NB4 (cell line): ENCODE measurements around the gene RIPK3.
A peak's percentile ranks its signal among the peaks of the same experiment; 100 is the strongest.

ENCODE experiments used
- DNase-seq: peaks from one replicate; pipeline ENCODE4 v3.0.0; 2010; ENCODE audit warnings: low read depth
- H3K4me3 ChIP-seq: one replicate; pipeline ENCODE4 v1.5.1; 2011; ENCODE audit warnings: mild to moderate bottlenecking, low read depth, low read length, moderate library complexity
- MYC ChIP-seq: IDR thresholded peaks from 2 replicates; pipeline ENCODE4 v1.6.1; 2011; ENCODE audit warnings: low read depth, low read length
- POLR2A ChIP-seq: IDR thresholded peaks from 2 replicates; pipeline ENCODE4 v1.6.1; 2011; ENCODE audit warnings: mild to moderate bottlenecking; ENCODE audit not compliant: insufficient read length; ENCODE audit errors: extremely low read depth
- TF ChIP-seq, protein P1 (sequence below): IDR thresholded peaks from 2 replicates; pipeline ENCODE4 v1.6.1; 2011; ENCODE audit warnings: low read depth, low read length
- TF ChIP-seq, protein P2 (sequence below): IDR thresholded peaks from one replicate; pipeline ENCODE4 v1.5.1; 2012; ENCODE audit warnings: low read depth, low read length

The RIPK3 gene

DNA sequence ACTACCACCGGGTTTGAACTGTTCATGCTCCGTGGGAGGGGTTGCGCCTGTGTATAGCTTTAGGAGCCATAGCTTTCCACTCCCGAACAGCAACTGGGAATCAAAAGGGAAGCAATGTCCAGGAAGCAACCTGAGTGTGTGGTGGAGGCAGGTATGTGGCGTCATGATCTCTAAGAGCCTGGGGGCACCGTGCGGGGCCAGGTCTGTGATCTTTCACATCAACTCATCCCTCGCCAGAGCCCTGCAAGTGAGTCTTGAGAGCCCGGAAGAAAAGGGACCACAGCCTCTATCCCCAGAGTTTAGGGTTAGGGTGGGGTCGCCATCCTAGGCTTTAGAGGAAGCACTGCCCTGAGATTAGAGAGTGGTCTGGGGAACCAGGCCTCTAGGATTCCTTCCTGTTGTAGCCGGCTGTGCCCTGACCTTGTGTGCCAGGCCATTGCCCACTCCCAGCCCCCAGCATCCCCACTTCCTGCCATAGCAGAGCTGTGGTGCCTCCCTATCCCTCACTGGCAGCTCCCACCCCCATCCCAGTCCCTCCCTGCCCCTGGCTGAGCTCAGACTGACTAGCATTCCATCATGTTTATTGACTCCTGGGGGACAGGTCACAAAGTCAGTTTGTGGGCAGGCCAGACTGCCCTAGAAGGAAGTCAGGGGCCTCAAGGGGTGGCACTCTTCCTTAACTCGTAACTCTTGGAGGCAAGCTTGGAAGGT lies 4.2 kb downstream of the RIPK3 start:
- no peak overlapping the region for H3K4me3 ChIP-seq
- TF ChIP-seq, protein P1, sequence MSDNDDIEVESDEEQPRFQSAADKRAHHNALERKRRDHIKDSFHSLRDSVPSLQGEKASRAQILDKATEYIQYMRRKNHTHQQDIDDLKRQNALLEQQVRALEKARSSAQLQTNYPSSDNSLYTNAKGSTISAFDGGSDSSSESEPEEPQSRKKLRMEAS, result no peak
- TF ChIP-seq POLR2A (no peak), MYC (no peak)
- TF ChIP-seq, protein P2, sequence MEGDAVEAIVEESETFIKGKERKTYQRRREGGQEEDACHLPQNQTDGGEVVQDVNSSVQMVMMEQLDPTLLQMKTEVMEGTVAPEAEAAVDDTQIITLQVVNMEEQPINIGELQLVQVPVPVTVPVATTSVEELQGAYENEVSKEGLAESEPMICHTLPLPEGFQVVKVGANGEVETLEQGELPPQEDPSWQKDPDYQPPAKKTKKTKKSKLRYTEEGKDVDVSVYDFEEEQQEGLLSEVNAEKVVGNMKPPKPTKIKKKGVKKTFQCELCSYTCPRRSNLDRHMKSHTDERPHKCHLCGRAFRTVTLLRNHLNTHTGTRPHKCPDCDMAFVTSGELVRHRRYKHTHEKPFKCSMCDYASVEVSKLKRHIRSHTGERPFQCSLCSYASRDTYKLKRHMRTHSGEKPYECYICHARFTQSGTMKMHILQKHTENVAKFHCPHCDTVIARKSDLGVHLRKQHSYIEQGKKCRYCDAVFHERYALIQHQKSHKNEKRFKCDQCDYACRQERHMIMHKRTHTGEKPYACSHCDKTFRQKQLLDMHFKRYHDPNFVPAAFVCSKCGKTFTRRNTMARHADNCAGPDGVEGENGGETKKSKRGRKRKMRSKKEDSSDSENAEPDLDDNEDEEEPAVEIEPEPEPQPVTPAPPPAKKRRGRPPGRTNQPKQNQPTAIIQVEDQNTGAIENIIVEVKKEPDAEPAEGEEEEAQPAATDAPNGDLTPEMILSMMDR, result no peak
- peak; percentile 49 for DNase-seq

DNA sequence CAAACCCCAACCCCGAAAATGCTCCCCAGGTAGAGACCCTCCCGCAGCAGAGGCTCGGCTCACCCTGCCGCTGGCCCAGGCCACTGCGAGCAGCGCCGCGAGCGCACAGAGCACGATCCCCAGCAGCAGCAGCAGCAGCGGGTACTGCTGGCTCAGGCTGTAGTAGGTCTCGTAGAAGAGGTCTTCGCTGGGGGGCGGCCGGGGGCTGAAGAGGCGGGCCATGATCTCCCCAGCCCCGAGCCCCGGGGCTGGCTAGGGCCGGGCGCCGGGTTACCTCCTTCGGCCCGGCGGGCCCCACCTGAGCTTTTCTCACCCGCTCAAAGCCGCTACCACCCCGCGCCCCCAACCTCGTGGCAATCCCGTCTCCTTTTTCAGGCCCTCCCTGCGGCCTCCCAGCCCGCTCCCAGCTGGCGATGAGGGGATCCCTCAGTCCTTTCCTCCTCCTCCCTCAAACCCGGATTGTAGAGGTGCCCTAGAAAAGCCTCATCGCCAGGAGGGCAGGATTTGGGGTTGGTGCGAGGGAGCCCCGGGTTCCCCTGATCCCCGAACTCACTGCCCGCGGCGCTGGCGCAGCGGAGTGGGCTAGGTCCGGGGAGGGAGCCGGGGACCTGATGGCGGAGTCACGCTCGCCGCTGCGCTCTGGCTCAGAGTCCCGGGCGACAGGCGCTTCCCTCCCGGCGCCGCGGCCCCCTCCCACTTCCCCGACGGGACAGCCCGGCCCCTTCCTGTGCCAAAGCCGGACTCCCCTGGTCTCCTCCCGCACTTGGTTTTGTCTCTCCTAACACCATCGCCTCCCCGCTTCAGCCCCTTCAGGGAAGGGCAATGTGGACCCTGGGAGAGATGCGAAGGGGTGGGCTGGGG lies 5.1 kb downstream of the RIPK3 start, which contains the start of gene ADCY4:
TSS of gene ADCY4 (minus strand) at position 641 of the 861 bp plus-strand sequence. CDS start at position 222, 419 bp downstream.
- TF ChIP-seq POLR2A (no peak), MYC (no peak)
- TF ChIP-seq, protein P2, result no peak
- TF ChIP-seq, protein P1, result no peak
- DNase-seq, result no peak
- no peak within 1 kb of the TSS for H3K4me3 ChIP-seq

DNA sequence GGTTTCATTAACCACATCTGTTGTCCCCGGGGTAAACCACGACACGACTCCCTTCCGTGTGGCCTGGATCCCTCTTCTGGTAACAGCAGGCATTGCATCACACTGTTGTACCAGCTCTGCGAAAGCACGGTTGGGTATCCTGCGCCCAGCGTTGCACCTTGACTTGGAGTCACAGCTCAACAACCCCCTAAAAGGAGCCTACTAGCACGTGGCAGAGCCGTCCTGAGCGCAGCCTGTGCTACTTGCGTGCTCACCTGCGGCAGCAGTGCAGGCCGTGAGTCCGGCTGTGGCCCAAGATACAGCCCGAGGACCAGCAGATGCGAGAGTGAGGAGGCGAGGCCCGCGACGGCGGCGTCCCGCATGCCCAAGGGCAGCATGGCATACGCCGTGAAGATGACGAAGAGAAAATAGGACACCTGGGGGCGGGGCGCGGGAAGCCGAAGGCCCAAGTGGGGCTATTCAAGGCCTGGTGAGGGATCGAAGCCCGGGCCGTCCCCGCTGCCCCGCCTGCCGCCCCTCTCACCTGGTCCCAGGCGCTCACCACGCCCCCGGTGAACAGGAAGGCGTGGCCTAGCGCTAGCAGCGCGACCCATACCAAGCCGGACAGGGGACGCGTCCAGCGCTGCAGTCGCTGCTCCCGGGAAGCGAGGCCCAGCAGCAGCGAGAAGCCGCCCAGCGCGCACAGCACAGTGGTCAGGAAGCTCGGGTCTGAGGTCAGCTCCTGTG lies 7.4 kb downstream of the RIPK3 start:
- peak; percentile 89 for DNase-seq
- TF ChIP-seq, protein P2, result peak; percentile 74
- TF ChIP-seq, protein P1, result peak; percentile 73
- peak; percentile 56 for TF ChIP-seq MYC
- TF ChIP-seq POLR2A, result no peak
- no peak overlapping the region for H3K4me3 ChIP-seq

DNA sequence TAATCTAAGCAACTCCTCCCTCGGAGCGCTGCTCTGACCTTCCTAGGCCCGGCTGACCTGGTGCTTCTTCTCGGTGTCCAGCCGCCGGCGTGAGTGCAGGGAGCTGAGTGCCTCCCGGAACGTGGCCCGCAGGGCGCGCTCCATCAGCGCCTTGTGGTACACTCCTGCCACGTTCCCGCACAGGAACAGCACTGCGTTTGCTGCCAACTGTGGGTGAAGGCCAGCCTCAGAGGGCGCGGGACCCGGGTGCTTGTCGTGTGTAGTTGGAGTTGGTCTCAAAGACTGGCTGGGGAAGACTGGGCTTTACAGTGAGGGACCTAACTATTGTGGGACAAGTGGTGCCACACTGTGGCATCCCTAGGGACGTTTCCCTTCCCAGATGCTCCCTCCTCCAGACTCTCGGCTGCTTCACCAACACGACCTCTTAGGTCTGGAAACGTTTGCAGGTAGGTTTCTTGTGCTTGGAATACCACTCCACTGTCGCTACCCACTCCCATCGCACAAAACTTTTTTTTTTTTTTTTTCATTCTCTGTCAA lies 8.0 kb downstream of the RIPK3 start:
- no peak overlapping the region for H3K4me3 ChIP-seq
- TF ChIP-seq MYC (no peak), POLR2A (no peak)
- peak; percentile 51 for DNase-seq

DNA sequence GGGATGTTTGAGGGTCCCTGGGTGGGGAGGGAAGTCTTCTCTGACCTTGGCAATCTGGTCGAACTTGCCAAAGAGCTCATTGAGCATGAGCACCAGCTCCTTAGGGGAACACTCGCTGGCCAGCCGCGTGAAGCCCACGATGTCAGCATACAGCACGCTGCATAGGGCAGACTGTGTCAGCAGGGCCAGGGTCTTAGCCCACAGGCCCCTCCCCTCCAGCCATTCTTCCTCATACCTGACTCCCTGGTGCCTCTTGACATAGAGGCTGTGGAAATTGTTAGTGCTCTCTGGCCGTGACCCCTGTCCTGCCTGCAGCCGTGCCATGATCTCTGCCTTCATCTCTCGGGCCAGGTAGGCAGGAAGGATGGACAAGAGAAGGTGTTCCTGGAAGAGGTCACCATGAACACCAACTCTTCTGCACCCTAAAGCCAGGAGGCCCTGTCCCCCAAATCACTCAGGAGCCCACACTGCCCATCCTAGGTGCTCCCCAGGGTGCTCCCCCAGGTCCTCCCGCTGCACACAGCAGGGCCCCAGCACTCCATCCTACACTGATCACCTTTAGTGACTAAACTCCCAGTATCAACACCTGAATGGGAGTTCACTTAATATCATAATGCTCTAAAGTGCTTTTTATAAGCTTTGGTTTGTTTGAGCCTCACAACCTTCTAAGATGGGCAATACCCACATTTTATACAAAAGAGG lies 8.7 kb downstream of the RIPK3 start:
- H3K4me3 ChIP-seq, result no peak overlapping the region
- no peak for DNase-seq
- TF ChIP-seq MYC, result no peak
- TF ChIP-seq, protein P1, result no peak
- TF ChIP-seq, protein P2, result no peak
- TF ChIP-seq POLR2A, result no peak
